SH-SY5Y (cell line): ENCODE measurements around the gene RESF1.

Experiments
- GATA2 ChIP-seq: IDR thresholded peaks from 2 replicates; pipeline ENCODE4 v1.6.1; 2011; ENCODE audit warnings: mild to moderate bottlenecking, low read depth, low read length
- GATA3 ChIP-seq: IDR thresholded peaks from 2 replicates; pipeline ENCODE4 v1.6.1; 2011; ENCODE audit warnings: low read depth, mild to moderate bottlenecking, low read length, moderate library complexity

- TF ChIP-seq GATA2 (no peak), GATA3 (no peak)
Observed at GRCh38 chr12:31970199-31970598, 11.0 kb downstream of the RESF1 start.
